ENCODE measurements around the gene LUZP2.

DNA sequence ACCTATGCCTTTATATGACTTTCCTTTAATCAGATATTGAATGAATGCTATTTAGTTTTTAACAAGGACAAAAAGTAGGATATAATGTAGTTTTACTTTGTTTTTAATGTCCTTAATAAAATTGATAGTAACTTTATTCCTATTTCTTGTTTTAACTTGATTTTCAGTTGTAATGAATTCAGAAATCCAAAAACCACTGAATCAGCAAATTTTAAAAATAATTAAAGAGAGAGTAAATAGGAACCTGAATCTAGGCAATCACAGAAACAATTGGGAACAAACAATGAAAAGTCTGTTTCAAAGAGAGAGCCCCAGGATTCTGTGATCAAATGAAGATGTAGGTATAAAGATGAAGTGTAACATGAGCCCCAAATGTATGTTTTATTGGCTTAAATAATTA is 556.0 kb downstream of the LUZP2 start:
- no peak for TF ChIP-seq POLR2A (IDR thresholded peaks at IDR 0.05)
- TF ChIP-seq, protein P1, sequence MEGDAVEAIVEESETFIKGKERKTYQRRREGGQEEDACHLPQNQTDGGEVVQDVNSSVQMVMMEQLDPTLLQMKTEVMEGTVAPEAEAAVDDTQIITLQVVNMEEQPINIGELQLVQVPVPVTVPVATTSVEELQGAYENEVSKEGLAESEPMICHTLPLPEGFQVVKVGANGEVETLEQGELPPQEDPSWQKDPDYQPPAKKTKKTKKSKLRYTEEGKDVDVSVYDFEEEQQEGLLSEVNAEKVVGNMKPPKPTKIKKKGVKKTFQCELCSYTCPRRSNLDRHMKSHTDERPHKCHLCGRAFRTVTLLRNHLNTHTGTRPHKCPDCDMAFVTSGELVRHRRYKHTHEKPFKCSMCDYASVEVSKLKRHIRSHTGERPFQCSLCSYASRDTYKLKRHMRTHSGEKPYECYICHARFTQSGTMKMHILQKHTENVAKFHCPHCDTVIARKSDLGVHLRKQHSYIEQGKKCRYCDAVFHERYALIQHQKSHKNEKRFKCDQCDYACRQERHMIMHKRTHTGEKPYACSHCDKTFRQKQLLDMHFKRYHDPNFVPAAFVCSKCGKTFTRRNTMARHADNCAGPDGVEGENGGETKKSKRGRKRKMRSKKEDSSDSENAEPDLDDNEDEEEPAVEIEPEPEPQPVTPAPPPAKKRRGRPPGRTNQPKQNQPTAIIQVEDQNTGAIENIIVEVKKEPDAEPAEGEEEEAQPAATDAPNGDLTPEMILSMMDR (IDR thresholded peaks at IDR 0.05 in 8 of 11, conservative IDR thresholded peaks at IDR 0.05 in 3 of 11): no peak
